ENCODE results near the gene NME4.
A peak's percentile ranks its signal among the peaks of the same experiment; 100 is the strongest.
"Not testable (repeated sequence)": the region's sequence is repeated elsewhere in the genome, so short reads cannot be mapped to it uniquely, and the experiment has no call there.

Gene NME4

DNA sequence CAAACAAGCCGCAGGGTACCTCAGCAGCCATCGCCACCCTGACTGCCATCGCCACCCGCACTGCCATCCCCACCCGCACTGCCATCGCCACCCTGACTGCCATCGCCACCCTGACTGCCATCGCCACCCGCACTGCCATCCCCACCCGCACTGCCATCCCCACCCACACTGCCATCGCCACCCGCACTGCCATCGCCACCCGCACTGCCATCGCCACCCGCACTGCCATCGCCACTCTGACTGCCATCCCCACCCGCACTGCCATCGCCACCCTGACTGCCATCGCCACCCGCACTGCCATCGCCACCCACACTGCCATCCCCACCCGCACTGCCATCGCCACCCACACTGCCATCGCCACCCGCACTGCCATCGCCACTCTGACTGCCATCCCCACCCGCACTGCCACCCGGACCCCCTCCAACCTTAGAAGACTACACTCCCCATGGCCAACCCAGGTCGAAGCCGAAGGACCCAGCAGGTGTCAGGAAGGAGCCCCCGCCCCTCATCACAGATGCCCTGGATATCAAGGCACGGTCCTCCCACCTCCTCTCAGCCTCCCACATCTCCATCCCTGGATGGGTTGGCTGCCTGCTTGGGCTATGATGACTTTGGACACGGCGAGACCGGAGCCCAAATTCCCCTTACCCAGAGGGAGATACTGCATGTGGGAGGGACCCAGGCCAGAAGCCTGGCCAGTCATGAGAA is 18.7 kb upstream of the NME4 start:
- DNase-seq: not testable (repeated sequence)

- no peak for DNase-seq
These were observed 18.2 kb upstream of the NME4 start for GRCh38 chr16:378821-379182.

DNA sequence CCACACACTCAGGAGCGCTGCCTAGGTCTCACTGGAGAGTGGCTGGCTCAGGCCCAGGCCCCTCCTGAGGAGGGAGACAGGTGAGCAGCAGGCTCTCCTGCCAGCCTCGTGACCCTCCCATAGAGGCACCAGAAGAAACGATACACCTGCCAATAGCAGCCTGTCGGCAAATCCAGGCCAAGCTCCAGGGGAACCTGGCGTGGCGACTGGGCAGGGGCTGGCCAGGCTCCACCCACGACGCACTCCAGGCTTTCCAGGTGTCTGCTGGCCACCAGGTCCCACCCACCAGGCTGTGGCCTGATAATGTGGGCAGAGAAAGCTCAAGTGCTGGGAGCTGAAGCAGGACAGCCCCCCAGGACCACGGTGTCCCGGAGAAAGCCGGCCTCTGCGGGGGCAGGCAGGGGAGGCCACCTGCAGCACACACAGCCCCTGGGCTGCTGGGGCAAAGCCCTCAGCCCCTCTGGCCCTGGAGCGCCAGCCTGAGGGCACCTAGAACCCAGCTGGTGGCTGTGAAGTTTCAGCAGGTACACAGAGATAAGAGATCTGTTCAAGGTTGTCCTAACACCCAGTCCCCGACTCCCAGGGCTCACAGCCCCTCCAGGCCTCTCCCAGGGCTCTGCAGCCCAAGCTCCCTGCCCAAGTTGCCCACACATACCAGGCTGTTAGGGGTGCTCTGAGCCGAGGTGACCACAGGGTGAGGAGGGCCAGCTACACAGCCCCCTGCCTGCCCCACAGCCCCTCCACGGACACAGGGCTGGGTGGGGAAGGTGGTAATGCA is 17.6 kb upstream of the NME4 start:
- DNase-seq: peak; percentile 84

DNA sequence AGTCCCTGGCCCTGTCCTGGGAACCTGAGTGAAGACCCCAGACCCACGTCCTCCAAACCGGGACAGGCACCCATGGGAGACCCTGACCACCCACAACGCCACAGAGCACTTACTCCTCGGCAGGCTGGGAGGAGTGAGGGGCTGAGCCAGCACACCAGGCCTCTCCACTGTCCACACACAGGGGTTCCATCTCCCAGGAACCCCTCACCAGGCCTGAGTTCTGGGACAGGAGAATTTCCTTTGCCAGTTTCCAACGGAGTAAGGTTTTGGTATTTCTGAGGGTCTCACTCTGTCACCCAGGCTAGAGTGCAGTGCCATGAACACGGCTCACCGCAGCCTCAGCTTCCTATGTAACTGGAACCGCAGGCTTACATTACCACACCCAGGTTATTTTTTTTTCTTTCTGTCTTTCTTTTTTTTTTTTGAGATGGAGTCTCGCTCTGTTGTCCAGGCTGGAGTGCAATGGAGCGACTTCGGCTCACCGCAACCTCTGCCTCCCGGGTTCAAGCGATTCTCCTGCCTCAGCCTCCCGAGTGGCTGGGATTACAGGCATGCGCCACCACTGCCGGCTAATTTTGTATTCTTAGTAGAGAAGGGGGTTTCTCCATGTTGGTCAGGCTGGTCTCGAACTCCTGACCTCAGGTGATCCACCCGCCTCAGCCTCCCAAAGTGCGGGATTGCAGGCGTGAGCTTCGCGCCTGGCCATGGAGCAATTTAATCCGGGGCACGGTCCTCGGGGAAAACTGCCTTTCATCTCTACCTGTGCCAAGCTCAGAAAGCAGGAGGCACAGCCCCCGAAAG is 16.8 kb upstream of the NME4 start:
- DNase-seq: no peak

GRCh38 chr16:380762-381011 is 16.3 kb upstream of the NME4 start:
- DNase-seq: no peak

GRCh38 chr16:381012-381788 is 15.8 kb upstream of the NME4 start:
- no peak for DNase-seq

- no peak for DNase-seq
These were observed 14.9 kb upstream of the NME4 start, which contains the start of gene PGAP6 for GRCh38 chr16:381789-382717. Gene PGAP6 (minus strand): TSS chr16:381978. CDS start chr16:381821, 157 bp downstream.

DNA sequence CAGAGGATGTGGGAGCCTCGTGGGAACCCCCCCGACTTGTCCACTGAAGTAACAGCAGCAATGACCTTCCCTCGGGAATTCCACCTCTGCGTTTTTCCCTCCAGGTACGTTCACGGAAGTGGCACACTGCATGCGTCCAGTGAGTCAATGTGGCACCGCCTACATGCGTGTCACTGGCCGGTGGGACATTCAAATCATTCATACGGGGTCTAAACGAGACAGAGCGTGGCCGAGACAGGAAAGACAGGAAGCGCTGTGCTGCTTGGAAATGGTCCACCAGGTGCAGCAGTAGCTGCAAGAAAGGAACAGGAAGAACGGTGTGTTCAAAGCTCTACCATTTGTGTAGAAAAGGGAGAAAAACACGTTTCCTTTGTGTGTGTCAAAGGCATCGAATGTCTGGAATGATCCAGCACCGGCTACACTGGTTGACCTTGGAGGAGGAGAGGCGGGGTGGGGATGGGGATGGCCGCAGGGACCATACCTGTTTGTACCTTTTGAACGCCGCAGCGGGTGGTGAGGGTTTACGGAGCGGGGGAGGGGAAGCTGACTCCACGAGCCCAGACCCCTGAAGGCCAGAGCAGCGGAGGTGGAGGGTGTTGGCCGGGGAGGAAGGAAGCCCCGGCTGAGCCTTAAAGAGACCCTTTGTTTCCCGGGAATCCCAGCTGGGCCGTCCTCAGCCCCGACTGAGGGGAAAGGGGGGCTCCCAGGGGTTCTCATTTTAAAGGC is 13.5 kb upstream of the NME4 start:
- peak; percentile 43 for DNase-seq

DNA sequence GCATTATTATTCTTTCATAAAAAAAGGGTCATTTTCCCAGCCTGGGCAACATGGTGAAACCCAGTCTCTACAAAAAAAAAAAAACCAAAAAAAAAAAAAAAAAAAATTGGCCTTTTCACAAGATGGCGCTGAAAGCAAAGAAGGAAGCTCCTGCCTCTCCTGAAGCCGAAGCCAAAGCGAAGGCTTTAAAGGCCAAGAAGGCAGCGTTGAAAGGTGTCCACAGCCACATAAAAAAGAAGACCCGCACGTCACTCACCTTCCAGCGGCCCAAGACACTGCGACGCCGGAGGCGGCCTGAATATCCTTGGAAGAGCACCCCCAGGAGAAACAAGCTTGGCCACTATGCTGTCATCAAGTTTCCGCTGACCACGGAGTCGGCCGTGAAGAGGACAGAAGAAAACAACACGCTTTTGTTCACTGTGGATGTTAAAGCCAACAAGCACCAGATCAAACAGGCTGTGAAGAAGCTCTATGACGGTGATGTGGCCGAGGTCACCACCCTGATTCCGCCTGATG is 10.3 kb upstream of the NME4 start:
- DNase-seq: no peak

DNA sequence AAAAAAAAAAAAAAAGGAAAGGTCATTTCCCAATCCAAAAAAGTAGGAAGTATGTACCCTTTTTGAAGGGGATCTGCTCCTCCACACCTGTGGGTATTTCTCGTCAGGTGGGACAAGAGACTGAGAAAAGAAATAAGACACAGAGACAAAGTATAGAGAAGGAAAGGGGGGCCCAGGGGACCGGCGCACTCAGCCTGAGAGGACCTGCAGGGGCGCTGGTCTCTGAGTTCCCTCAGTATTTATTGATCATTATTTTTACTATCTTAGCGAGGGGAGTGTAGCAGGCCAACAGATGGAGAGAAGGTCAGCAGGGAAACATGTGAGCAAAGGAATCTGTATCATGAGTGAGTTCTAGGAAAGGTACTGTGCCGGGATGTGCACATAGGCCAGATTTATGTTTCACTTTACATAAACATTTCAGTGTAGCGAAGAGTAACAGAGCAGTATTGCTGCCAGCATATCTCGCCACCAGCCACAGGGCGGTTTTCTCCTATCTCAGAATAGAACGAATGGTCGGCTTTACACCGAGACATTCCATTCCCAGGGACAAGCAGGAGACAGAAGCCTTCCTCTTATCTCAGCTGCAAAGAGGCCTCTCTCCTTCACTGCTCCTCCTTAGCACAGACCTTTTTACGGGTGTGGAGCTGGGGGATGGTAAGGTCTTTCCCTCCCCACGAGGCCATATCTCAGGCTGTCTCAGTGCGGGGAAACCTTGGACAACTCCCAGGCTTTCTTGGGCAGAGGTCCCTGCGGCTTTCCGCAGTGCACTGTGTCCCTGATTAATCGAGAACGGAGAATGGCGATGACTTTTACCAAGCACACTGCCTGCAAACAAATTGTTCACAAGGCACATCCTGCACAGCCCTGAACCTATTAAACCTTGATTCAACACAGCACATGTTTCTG is 9.0 kb upstream of the NME4 start:
- DNase-seq: not testable (repeated sequence)

GRCh38 chr16:389352-389751 is 7.6 kb upstream of the NME4 start:
- DNase-seq: no peak

GRCh38 chr16:391885-392335 is 5.1 kb upstream of the NME4 start:
- DNase-seq: no peak

- no peak for DNase-seq
These were observed 4.5 kb upstream of the NME4 start for GRCh38 chr16:392450-393030.

- DNase-seq: no peak
These were observed 800 bp upstream of the NME4 start for GRCh38 chr16:396199-396598.

GRCh38 chr16:396605-397004 is 394 bp upstream of the NME4 start:
- peak; percentile 21 for DNase-seq

GRCh38 chr16:397736-398332 is 835 bp downstream of the NME4 start:
- DNase-seq: no peak

- DNase-seq: no peak
These were observed 1.8 kb downstream of the NME4 start for GRCh38 chr16:398561-399339.

GRCh38 chr16:399340-400019 is 2.5 kb downstream of the NME4 start:
- no peak for DNase-seq
